H54 (cell line): ENCODE results near the gene NR6A1.

ENCODE experiments used
- DNase-seq: peaks from one replicate; pipeline ENCODE4 v3.0.0; 2011; ENCODE audit warnings: low spot score, mixed read lengths; ENCODE audit not compliant: insufficient read length
- FAIRE-seq: peaks from 3 replicates; lab custom pipeline; 2011; peaks lifted over from hg19 to GRCh38; lab: Jason Lieb, UNC
- POLR2A ChIP-seq: IDR thresholded peaks from 2 replicates; pipeline ENCODE4 v1.6.1; 2011; ENCODE audit warnings: low read depth, mild to moderate bottlenecking, low read length

The NR6A1 gene

GRCh38 chr9:124483481-124483880, 287.6 kb downstream of the NR6A1 start:
- DNase-seq (no peak), FAIRE-seq (no peak)
- TF ChIP-seq POLR2A: no peak

GRCh38 chr9:124482431-124483031, 288.6 kb downstream of the NR6A1 start:
- no peak for DNase-seq
- no peak for TF ChIP-seq POLR2A
- FAIRE-seq: no peak

- no peak for FAIRE-seq
- TF ChIP-seq POLR2A: no peak
- DNase-seq: no peak
These were observed 290.0 kb downstream of the NR6A1 start for GRCh38 chr9:124481115-124481514.

- no peak for TF ChIP-seq POLR2A
- DNase-seq (no peak), FAIRE-seq (no peak)
These were observed 290.5 kb downstream of the NR6A1 start for GRCh38 chr9:124480621-124480981.

GRCh38 chr9:124479947-124480620, 291.0 kb downstream of the NR6A1 start:
- TF ChIP-seq POLR2A: no peak
- FAIRE-seq (no peak), DNase-seq (no peak)

GRCh38 chr9:124479371-124479770, 291.7 kb downstream of the NR6A1 start:
- DNase-seq (no peak), FAIRE-seq (no peak)
- TF ChIP-seq POLR2A: no peak

- FAIRE-seq: no peak
- TF ChIP-seq POLR2A: no peak
- DNase-seq: no peak
These were observed 292.8 kb downstream of the NR6A1 start for GRCh38 chr9:124478354-124478753.

- FAIRE-seq (no peak), DNase-seq (no peak)
- TF ChIP-seq POLR2A: no peak
These were observed 293.3 kb downstream of the NR6A1 start for GRCh38 chr9:124477648-124478285.

GRCh38 chr9:124477211-124477647, 293.9 kb downstream of the NR6A1 start:
- no peak for TF ChIP-seq POLR2A
- FAIRE-seq: no peak
- no peak for DNase-seq

- DNase-seq (no peak), FAIRE-seq (no peak)
- no peak for TF ChIP-seq POLR2A
These were observed 295.0 kb downstream of the NR6A1 start for GRCh38 chr9:124475868-124476690.

- no peak for DNase-seq
- no peak for TF ChIP-seq POLR2A
- FAIRE-seq: no peak
These were observed 295.8 kb downstream of the NR6A1 start for GRCh38 chr9:124475158-124475867.

GRCh38 chr9:124474151-124474550, 297.0 kb downstream of the NR6A1 start:
- no peak for TF ChIP-seq POLR2A
- FAIRE-seq (no peak), DNase-seq (no peak)

- FAIRE-seq: no peak
- TF ChIP-seq POLR2A: no peak
- DNase-seq: no peak
These were observed 297.8 kb downstream of the NR6A1 start for GRCh38 chr9:124473310-124473709.
